Tongue (tissue), 2 donors: ENCODE measurements around the gene GJC2. TPM values are rescaled to one million over a fixed set of nuclear protein-coding genes. Genes with fewer than 3 reads are reported as not detected.
A peak's percentile ranks its signal among the peaks of the same experiment; 100 is the strongest.
"Not testable (repeated sequence)": the region's sequence is repeated elsewhere in the genome, so short reads cannot be mapped to it uniquely, and the experiment has no call there.

Experiments used
- DNase-seq: peaks from one replicate; pipeline ENCODE4 v3.0.0-alpha.2; 2015
- total RNA-seq: library from RNA; depleted of rRNA; stranded (reverse); fragments of >200 nt; gene quantifications from one replicate; pipeline ENCODE4 v1.2.3, GENCODE V29; 2014

GJC2 gene
- total RNA-seq, 1 donor from 2014 or later = 5.5 TPM

- DNase-seq = not testable (repeated sequence)
Measured at GRCh38 chr1:228173528-228174481, 24.1 kb downstream of the GJC2 start.

GRCh38 chr1:228174482-228175315 lies 25.0 kb downstream of the GJC2 start:
- no peak for DNase-seq

- DNase-seq = no peak
Measured at GRCh38 chr1:228175316-228176023, 25.7 kb downstream of the GJC2 start.

GRCh38 chr1:228176024-228176395 lies 26.3 kb downstream of the GJC2 start:
- no peak for DNase-seq

GRCh38 chr1:228176461-228177182 lies 26.9 kb downstream of the GJC2 start:
- DNase-seq = no peak

GRCh38 chr1:228177183-228177475 lies 27.4 kb downstream of the GJC2 start:
- DNase-seq = no peak

- DNase-seq = no peak
Measured at GRCh38 chr1:228177721-228178710, 28.3 kb downstream of the GJC2 start.

GRCh38 chr1:228178737-228179684 lies 29.3 kb downstream of the GJC2 start:
- DNase-seq = peak; percentile 23

GRCh38 chr1:228180271-228180958 lies 30.7 kb downstream of the GJC2 start:
- no peak for DNase-seq

GRCh38 chr1:228180959-228181644 lies 31.4 kb downstream of the GJC2 start:
- DNase-seq = no peak

- no peak for DNase-seq
Measured at GRCh38 chr1:228181645-228182034, 31.9 kb downstream of the GJC2 start.

GRCh38 chr1:228182296-228183030 lies 32.7 kb downstream of the GJC2 start:
- DNase-seq = no peak

- DNase-seq = no peak
Measured at GRCh38 chr1:228184152-228184551, 34.4 kb downstream of the GJC2 start.

GRCh38 chr1:228185641-228185965 lies 35.9 kb downstream of the GJC2 start:
- DNase-seq = no peak

GRCh38 chr1:228188249-228188648 lies 38.5 kb downstream of the GJC2 start:
- not testable (repeated sequence) for DNase-seq

GRCh38 chr1:228190182-228190581 lies 40.5 kb downstream of the GJC2 start:
- no peak for DNase-seq

- no peak for DNase-seq
Measured at GRCh38 chr1:228190778-228191177, 41.0 kb downstream of the GJC2 start.

- DNase-seq = no peak
Measured at GRCh38 chr1:228194436-228194835, 44.7 kb downstream of the GJC2 start.
